ENCODE results near the gene KCNMB3.
"Not testable (repeated sequence)": the region's sequence is repeated elsewhere in the genome, so short reads cannot be mapped to it uniquely, and the experiment has no call there.

Gene KCNMB3

GRCh38 chr3:179260949-179261765, 10.2 kb upstream of the KCNMB3 start (continued):
- TF ChIP-seq ZBTB26 (tag by site-specific recombination; optimal IDR thresholded peaks at IDR 0.05) (peak; percentile 65), ZNF2 (tag by site-specific recombination; IDR thresholded peaks at IDR 0.05) (no peak), ZNF660 (tag by site-specific recombination; IDR thresholded peaks at IDR 0.05) (0 out of 2 replicates have a peak, but pooled peaks have one; percentile 48)

GRCh38 chr3:179259959-179260756, 9.2 kb upstream of the KCNMB3 start:
- POLR2A ChIA-PET; CTCF ChIA-PET; H3K36me3 ChIP-seq (ENCODE audit: control insufficient read depth in 2 of 2, insufficient read depth in 1 of 2, low read length in 2 of 2); H3K27ac ChIP-seq (ENCODE audit: extremely low read depth, low read depth, low read length); H3K4me3 ChIP-seq (ENCODE audit: low read depth, low read length); H3K9me3 ChIP-seq (ENCODE audit: control insufficient read depth, insufficient read depth, low read depth, low read length); H3K4me1 ChIP-seq (ENCODE audit: control insufficient read depth, insufficient read depth, low read length): not testable (repeated sequence)

- no peak overlapping the region for H3K27ac ChIP-seq (ENCODE audit: extremely low read depth, low read depth, low read length)
- H3K4me3 ChIP-seq (ENCODE audit: low read depth, low read length) = no peak overlapping the region
- CTCF ChIA-PET = no interaction called here
- TF ChIP-seq SCRT2 (tag by site-specific recombination; IDR thresholded peaks at IDR 0.05) (no peak), ZSCAN30 (tag by site-specific recombination; IDR thresholded peaks at IDR 0.05) (no peak), ZNF501 (tag by site-specific recombination; IDR thresholded peaks at IDR 0.05) (no peak), ZFHX2 (tag by site-specific recombination; conservative IDR thresholded peaks at IDR 0.05) (no peak), KLF7 (tag by site-specific recombination; IDR thresholded peaks at IDR 0.05; ENCODE audit: borderline replicate concordance) (no peak), ZFP69B (tag by site-specific recombination; IDR thresholded peaks at IDR 0.05) (no peak), ZNF24 (tag by site-specific recombination; IDR thresholded peaks at IDR 0.05) (no peak), ZNF521 (tag by site-specific recombination; IDR thresholded peaks at IDR 0.05) (no peak), ZNF776 (tag by site-specific recombination; IDR thresholded peaks at IDR 0.05; ENCODE audit: borderline replicate concordance) (no peak), ZNF48 (tag by site-specific recombination; IDR thresholded peaks at IDR 0.05) (no peak), FEZF1 (tag by site-specific recombination; IDR thresholded peaks at IDR 0.05) (no peak), ZNF830 (tag by site-specific recombination; IDR thresholded peaks at IDR 0.05; ENCODE audit: low read depth) (no peak), ZNF266 (tag by site-specific recombination; IDR thresholded peaks at IDR 0.05; ENCODE audit: low read depth) (no peak), ZNF302 (tag by site-specific recombination; IDR thresholded peaks at IDR 0.05; ENCODE audit: low read depth) (no peak), ZNF16 (tag by site-specific recombination; IDR thresholded peaks at IDR 0.05; ENCODE audit: low read depth) (no peak)
- H3K9me3 ChIP-seq (ENCODE audit: control insufficient read depth, insufficient read depth, low read depth, low read length) = no peaks in the 10 kb centered on the region
- no peaks in the 10 kb centered on the region for H3K4me1 ChIP-seq (ENCODE audit: control insufficient read depth, insufficient read depth, low read length)
- no peaks in the 10 kb centered on the region for H3K36me3 ChIP-seq (ENCODE audit: control insufficient read depth in 2 of 2, insufficient read depth in 1 of 2, low read length in 2 of 2)
- POLR2A ChIA-PET = no interaction called here
Measured at GRCh38 chr3:179258820-179259219, 7.9 kb upstream of the KCNMB3 start.

DNA sequence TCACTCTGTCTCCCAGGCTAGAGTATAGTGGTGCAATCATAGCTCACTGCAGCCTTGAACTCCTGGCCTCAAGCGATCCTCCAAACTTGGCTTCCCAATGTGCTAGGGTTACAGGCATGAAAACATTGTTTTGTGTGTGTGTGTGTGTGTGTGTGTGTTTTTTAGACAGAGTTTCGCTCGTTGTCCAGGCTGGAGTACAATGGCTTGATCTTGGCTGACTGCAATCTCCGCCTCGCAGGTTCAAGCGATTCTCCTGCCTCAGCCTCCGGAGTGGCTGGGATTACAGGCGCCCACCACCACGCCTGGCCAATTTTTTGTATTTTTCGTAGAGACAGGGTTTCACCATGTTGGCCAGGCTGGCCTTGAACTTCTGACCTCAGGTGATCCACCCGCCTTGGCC, 6.8 kb upstream of the KCNMB3 start:
- H3K4me1 ChIP-seq (ENCODE audit: control insufficient read depth, insufficient read depth, low read length); CTCF ChIA-PET; H3K36me3 ChIP-seq (ENCODE audit: control insufficient read depth in 2 of 2, insufficient read depth in 1 of 2, low read length in 2 of 2); H3K27ac ChIP-seq (ENCODE audit: extremely low read depth, low read depth, low read length); POLR2A ChIA-PET; H3K9me3 ChIP-seq (ENCODE audit: control insufficient read depth, insufficient read depth, low read depth, low read length); H3K4me3 ChIP-seq (ENCODE audit: low read depth, low read length): not testable (repeated sequence)
